IPS DF 4.7 (cell line): Measurements from ENCODE around the gene ZBTB7C.

Experiments
- DNase-seq: peaks from one replicate; pipeline ENCODE4 v3.0.0-alpha.2; 2013; ENCODE audit warnings: low spot score; ENCODE audit errors: extremely low read depth

The ZBTB7C gene

GRCh38 chr18:48418539-48419276, 9.5 kb upstream of the ZBTB7C start:
- no peak for DNase-seq

GRCh38 chr18:48417985-48418384, 8.8 kb upstream of the ZBTB7C start:
- no peak for DNase-seq

- DNase-seq = no peak
These were observed 4.2 kb upstream of the ZBTB7C start for GRCh38 chr18:48413342-48413741.

- DNase-seq = no peak
These were observed 3.3 kb upstream of the ZBTB7C start for GRCh38 chr18:48412339-48412929.

- DNase-seq = no peak
These were observed 1.1 kb upstream of the ZBTB7C start for GRCh38 chr18:48410095-48410920.

GRCh38 chr18:48409591-48410094, 460 bp upstream of the ZBTB7C start:
- DNase-seq = no peak

- DNase-seq = no peak
These were observed 964 bp downstream of the ZBTB7C start for GRCh38 chr18:48408111-48408726.

- no peak for DNase-seq
These were observed 1.8 kb downstream of the ZBTB7C start for GRCh38 chr18:48407358-48407757.

GRCh38 chr18:48405978-48406377, 3.2 kb downstream of the ZBTB7C start:
- no peak for DNase-seq

- no peak for DNase-seq
These were observed 4.3 kb downstream of the ZBTB7C start for GRCh38 chr18:48404716-48405507.

- DNase-seq = no peak
These were observed 6.2 kb downstream of the ZBTB7C start for GRCh38 chr18:48402953-48403352.

- no peak for DNase-seq
These were observed 9.7 kb downstream of the ZBTB7C start for GRCh38 chr18:48399303-48400075.

- no peak for DNase-seq
These were observed 11.1 kb downstream of the ZBTB7C start for GRCh38 chr18:48398074-48398473.

- no peak for DNase-seq
These were observed 12.2 kb downstream of the ZBTB7C start for GRCh38 chr18:48397021-48397420.

- DNase-seq = no peak
These were observed 12.6 kb downstream of the ZBTB7C start for GRCh38 chr18:48396561-48396960.

GRCh38 chr18:48395646-48396045, 13.5 kb downstream of the ZBTB7C start:
- DNase-seq = no peak

GRCh38 chr18:48394176-48394575, 15.0 kb downstream of the ZBTB7C start:
- no peak for DNase-seq

GRCh38 chr18:48393776-48394175, 15.4 kb downstream of the ZBTB7C start:
- no peak for DNase-seq

- DNase-seq = no peak
These were observed 16.0 kb downstream of the ZBTB7C start for GRCh38 chr18:48393170-48393569.

- DNase-seq = no peak
These were observed 16.9 kb downstream of the ZBTB7C start for GRCh38 chr18:48392268-48392667.
